GM18951 (cell line): ENCODE results near the gene CIAPIN1.

Experiments used
- POLR2A ChIP-seq: IDR thresholded peaks from 4 replicates; pipeline ENCODE4 v1.6.1; 2011; ENCODE audit warnings: mild to moderate bottlenecking; ENCODE audit not compliant: insufficient read length, insufficient read depth; ENCODE audit errors: extremely low read depth
- in situ Hi-C: fragments of 300-500 bp; cut with MboI; formaldehyde crosslinking; loops from one replicate; pipeline ENCODE4 v1.12.0; 2022; ENCODE audit warnings: low sequenced_read_pairs, mixed read lengths, inconsistent platforms; ENCODE audit not compliant: unreplicated experiment

The CIAPIN1 gene

GRCh38 chr16:57447186-57447962 lies at the start of gene CIAPIN1, which contains the start of gene COQ9:
Gene CIAPIN1 (minus strand): TSS chr16:57447385. CDS start chr16:57440928, 6,457 bp downstream.
Gene COQ9 (plus strand): TSS chr16:57447479. CDS start chr16:57447506, 27 bp downstream.
- TF ChIP-seq POLR2A: peak; percentile 91
- in situ Hi-C loops: no loop called here

DNA sequence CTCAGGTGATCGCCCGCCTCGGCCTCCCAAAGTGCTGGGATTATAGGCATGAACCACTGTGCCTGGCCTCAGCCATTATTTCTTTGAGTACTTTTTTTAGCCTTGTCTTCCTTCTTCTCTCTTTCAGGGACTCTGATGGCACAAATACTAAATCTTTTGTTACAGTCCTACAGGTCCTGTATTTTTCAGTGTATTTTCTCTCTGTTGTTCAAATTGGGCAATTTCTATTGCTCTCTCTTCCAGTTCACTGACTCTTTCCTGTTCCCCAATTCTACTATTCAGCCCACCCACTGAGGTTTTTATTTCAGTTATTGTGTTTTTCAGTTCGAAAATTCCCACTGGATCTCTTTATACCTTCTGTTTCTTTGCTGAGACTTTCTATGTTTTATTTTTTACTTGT lies 46.6 kb upstream of the CIAPIN1 start:
- TF ChIP-seq POLR2A: no peak
- in situ Hi-C loops: no loop called here

- in situ Hi-C loops: no loop called here
- TF ChIP-seq POLR2A: no peak
Observed at GRCh38 chr16:57489229-57489628, 42.0 kb upstream of the CIAPIN1 start.

- in situ Hi-C loops: no loop called here
- no peak for TF ChIP-seq POLR2A
Observed at GRCh38 chr16:57486858-57487834, 40.0 kb upstream of the CIAPIN1 start.

- in situ Hi-C loops: no loop called here
- TF ChIP-seq POLR2A: no peak
Observed at GRCh38 chr16:57485916-57486857, 39.0 kb upstream of the CIAPIN1 start, which contains the start of gene DOK4. Gene DOK4 (minus strand): TSS chr16:57486493. CDS start chr16:57479507, 6,986 bp downstream.

DNA sequence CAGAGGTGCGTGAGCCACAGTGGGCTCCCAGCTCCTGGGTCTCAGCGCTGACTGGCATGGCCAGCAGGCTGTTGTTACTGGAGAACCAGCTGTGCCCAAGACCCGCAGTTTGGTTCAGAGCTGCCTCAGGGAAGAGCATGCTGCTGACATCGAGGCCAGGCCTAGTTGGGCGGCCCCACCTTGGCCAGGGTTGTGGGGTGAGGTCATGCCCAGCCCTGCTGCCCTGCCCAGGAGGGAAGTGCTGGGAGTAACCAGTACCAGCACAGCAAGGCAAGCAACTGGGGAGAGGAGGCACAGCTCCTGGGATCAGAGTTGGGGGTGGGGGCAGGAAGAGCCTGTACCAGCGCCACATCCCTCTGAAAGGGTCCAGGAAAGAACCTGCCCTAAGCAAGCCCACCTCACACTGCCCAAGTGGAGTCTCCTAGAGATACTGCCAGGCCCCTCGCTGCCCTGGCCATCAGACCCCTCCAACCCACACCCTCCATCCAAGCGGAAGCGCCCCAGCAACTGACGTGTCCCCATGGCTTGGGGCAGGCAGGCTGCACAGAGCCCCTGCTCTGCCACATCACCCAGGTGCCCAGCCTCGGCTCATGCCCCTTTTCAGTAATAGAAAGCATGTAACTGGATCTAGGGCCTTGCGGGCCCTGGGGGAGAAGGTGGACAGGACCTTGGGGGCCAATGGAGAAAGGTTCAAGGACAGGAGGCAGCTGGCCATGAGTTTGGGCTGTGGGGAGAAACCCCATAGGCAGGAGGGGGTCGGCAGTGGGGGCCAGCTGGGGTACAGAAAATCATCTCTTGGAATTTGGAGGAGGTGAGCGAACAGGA lies 38.1 kb upstream of the CIAPIN1 start:
- in situ Hi-C loops: no loop called here
- no peak for TF ChIP-seq POLR2A

DNA sequence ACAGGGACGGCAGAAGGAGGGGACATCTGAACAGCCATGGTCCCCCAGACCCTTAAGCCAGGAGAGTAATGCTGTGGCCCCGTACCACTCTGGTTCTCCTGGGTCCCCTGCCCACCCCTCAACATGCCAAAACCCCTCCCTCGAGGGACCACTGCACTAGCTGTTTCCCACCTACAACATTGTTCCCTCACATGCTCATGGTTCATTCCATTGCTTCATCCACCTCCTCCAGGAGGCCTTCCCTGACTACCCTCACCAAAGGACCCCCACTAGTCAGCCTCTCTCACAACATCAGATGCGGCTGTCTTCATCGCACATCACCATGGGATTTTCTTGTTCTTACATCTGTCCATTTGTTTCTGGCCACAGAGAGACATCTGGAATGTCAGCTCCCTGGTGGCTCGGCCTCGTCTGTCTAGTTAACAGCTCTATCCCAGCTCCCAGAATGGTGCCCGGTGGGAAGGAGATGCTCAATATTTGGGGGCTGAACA lies 37.4 kb upstream of the CIAPIN1 start:
- TF ChIP-seq POLR2A: no peak
- in situ Hi-C loops: no loop called here

GRCh38 chr16:57483725-57484514 lies 36.7 kb upstream of the CIAPIN1 start:
- TF ChIP-seq POLR2A: no peak
- in situ Hi-C loops: no loop called here

GRCh38 chr16:57482845-57483545 lies 35.8 kb upstream of the CIAPIN1 start:
- TF ChIP-seq POLR2A: no peak
- in situ Hi-C loops: no loop called here

DNA sequence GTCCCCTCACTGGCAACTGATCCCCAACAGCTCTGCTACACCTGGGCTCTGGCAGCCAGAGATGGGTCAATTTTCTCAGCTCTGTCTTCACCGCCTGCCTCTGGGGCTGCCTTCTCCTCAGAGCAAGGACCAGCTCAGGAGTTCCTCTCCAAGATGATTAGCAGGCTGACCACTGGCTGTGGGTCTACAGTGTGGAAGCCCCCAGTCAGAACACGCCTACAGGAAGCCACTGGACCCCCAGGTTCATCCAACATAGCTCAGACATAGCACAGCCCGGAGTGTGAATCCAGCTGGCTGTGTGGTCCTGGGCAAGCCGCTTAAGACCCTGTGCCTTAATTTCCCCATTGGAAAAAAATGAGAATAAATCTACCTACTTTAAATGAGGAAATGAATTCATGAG lies 34.2 kb upstream of the CIAPIN1 start:
- in situ Hi-C loops: no loop called here
- no peak for TF ChIP-seq POLR2A
